Astrocyte (in vitro differentiated cells and primary cell): Measurements from ENCODE around the gene WDR59. TPM values are rescaled to one million over a fixed set of nuclear protein-coding genes. Genes with fewer than 3 reads are reported as not detected.
"Not testable (repeated sequence)": the region's sequence is repeated elsewhere in the genome, so short reads cannot be mapped to it uniquely, and the experiment has no call there.

Experiments used
- DNase-seq: peaks from one replicate; pipeline ENCODE4 v3.0.0-alpha.2; 2010; ENCODE audit warnings: low read depth
- FAIRE-seq: peaks from 2 replicates; lab custom pipeline; 2011; peaks lifted over from hg19 to GRCh38; lab: Jason Lieb, UNC
- H2AFZ ChIP-seq: 2 replicates; pipeline ENCODE4 v1.6.0; 2012; ENCODE audit warnings: low read depth, low read length, inconsistent platforms
- H3K27ac ChIP-seq: 2 replicates; pipeline ENCODE4 v1.5.1; 2011; ENCODE audit warnings: low read depth, low read length, inconsistent platforms
- H3K27me3 ChIP-seq: 2 replicates; pipeline ENCODE4 v1.6.0; 2011; ENCODE audit warnings: low read length, inconsistent platforms; ENCODE audit not compliant: insufficient read depth
- H3K36me3 ChIP-seq: 2 replicates; pipeline ENCODE4 v1.5.1; 2011; ENCODE audit warnings: low read length, inconsistent platforms; ENCODE audit not compliant: insufficient read depth
- H3K4me1 ChIP-seq: 2 replicates; pipeline ENCODE4 v1.5.1; 2011; ENCODE audit warnings: low read length, inconsistent platforms; ENCODE audit not compliant: insufficient read depth
- H3K4me2 ChIP-seq: 2 replicates; pipeline ENCODE4 v1.6.0; 2012; ENCODE audit warnings: low read length, inconsistent platforms
- H3K4me3 ChIP-seq: 2 replicates; pipeline ENCODE4 v1.5.1; 2011; ENCODE audit warnings: low read depth, mild to moderate bottlenecking, low read length, inconsistent platforms; ENCODE audit not compliant: insufficient read depth
- H3K79me2 ChIP-seq: 2 replicates; pipeline ENCODE4 v1.6.0; 2012; ENCODE audit warnings: mild to moderate bottlenecking, low read length, inconsistent platforms; ENCODE audit not compliant: insufficient read depth
- H3K9ac ChIP-seq: 2 replicates; pipeline ENCODE4 v1.6.0; 2012; ENCODE audit warnings: mild to moderate bottlenecking, low read length, inconsistent platforms
- H3K9me3 ChIP-seq: 2 replicates; pipeline ENCODE4 v1.5.1; 2012; ENCODE audit warnings: low read depth, mild to moderate bottlenecking, low read length, inconsistent platforms; ENCODE audit not compliant: insufficient read depth
- H4K20me1 ChIP-seq: 2 replicates; pipeline ENCODE4 v1.6.0; 2012; ENCODE audit warnings: low read length, inconsistent platforms; ENCODE audit not compliant: insufficient read depth
- H3K27ac Mint-ChIP-seq: one replicate; pipeline ENCODE4 v1.8.0; 2021; ENCODE audit warnings: mild to moderate bottlenecking, mixed read lengths; ENCODE audit not compliant: unreplicated experiment
- H3K27me3 Mint-ChIP-seq: one replicate; pipeline ENCODE4 v1.8.0; 2021; ENCODE audit warnings: low read depth, mixed read lengths; ENCODE audit not compliant: unreplicated experiment
- H3K36me3 Mint-ChIP-seq: one replicate; pipeline ENCODE4 v1.8.0; 2021; ENCODE audit warnings: low read depth, mixed read lengths; ENCODE audit not compliant: unreplicated experiment
- H3K4me1 Mint-ChIP-seq: one replicate; pipeline ENCODE4 v1.8.0; 2021; ENCODE audit warnings: low read depth, mixed read lengths; ENCODE audit not compliant: unreplicated experiment
- H3K4me3 Mint-ChIP-seq: one replicate; pipeline ENCODE4 v1.8.0; 2021; ENCODE audit warnings: mild to moderate bottlenecking, moderate library complexity, mixed read lengths; ENCODE audit not compliant: unreplicated experiment
- H3K9me3 Mint-ChIP-seq: one replicate; pipeline ENCODE4 v1.8.0; 2021; ENCODE audit warnings: mild to moderate bottlenecking, mixed read lengths; ENCODE audit not compliant: unreplicated experiment
- CTCF ChIP-seq: IDR thresholded peaks from 2 replicates; pipeline ENCODE4 v1.5.1; 2011; ENCODE audit warnings: low read depth, mild to moderate bottlenecking, inconsistent platforms, low read length, moderate library complexity; ENCODE audit not compliant: insufficient read depth
- EZH2 ChIP-seq: IDR thresholded peaks from 2 replicates; pipeline ENCODE4 v1.6.1; 2012; ENCODE audit warnings: mild to moderate bottlenecking, low read length, inconsistent platforms; ENCODE audit not compliant: insufficient read depth
- total RNA-seq: library from RNA; stranded (reverse); gene quantifications from 2 replicates; pipeline ENCODE4 v1.2.1, GENCODE V29; 2021

The WDR59 gene
- total RNA-seq, 1 donor from 2014 or later, result 63.8 TPM

- no peak overlapping the region for H3K9ac ChIP-seq
- H3K79me2 ChIP-seq, result no peaks in the 10 kb centered on the region
- DNase-seq, result no peak
- no peaks in the 10 kb centered on the region for H3K36me3 ChIP-seq
- H4K20me1 ChIP-seq, result no peaks in the 10 kb centered on the region
- H3K4me3 Mint-ChIP-seq, result no peak overlapping the region
- H3K36me3 Mint-ChIP-seq, result no peaks in the 10 kb centered on the region
- H3K27ac ChIP-seq, result no peak overlapping the region
- no peaks in the 10 kb centered on the region for H3K9me3 ChIP-seq
- no peak overlapping the region for H3K4me3 ChIP-seq
- H3K4me1 ChIP-seq, result no peaks in the 10 kb centered on the region
- no peak overlapping the region for H2AFZ ChIP-seq
- TF ChIP-seq CTCF, result no peak
- no peak for TF ChIP-seq EZH2
- no peak overlapping the region for H3K4me2 ChIP-seq
- peaks cover 8% of the 10 kb centered on the region for H3K27me3 Mint-ChIP-seq
- H3K4me1 Mint-ChIP-seq, result peaks cover 7% of the 10 kb centered on the region
- no peaks in the 10 kb centered on the region for H3K9me3 Mint-ChIP-seq
- no peaks in the 10 kb centered on the region for H3K27me3 ChIP-seq
- no peak for FAIRE-seq
- H3K27ac Mint-ChIP-seq, result no peak overlapping the region
These were observed 138.2 kb downstream of the WDR59 start for GRCh38 chr16:74846714-74847113.

- Histone ChIP-seq H3K27me3 (no peaks in the 10 kb centered on the region), H3K79me2 (no peaks in the 10 kb centered on the region), H2AFZ (no peak overlapping the region), H3K9ac (no peak overlapping the region), H3K4me1 (no peaks in the 10 kb centered on the region), H3K36me3 (no peaks in the 10 kb centered on the region), H3K4me3 (no peak overlapping the region), H3K9me3 (no peaks in the 10 kb centered on the region), H4K20me1 (no peaks in the 10 kb centered on the region), H3K27ac (no peak overlapping the region), H3K4me2 (no peak overlapping the region)
- no peak for TF ChIP-seq CTCF
- TF ChIP-seq EZH2, result no peak
- FAIRE-seq (no peak), DNase-seq (no peak)
- peaks cover 7% of the 10 kb centered on the region for H3K4me1 Mint-ChIP-seq
- no peak overlapping the region for H3K27ac Mint-ChIP-seq
- H3K4me3 Mint-ChIP-seq, result no peak overlapping the region
- H3K36me3 Mint-ChIP-seq, result no peaks in the 10 kb centered on the region
- no peaks in the 10 kb centered on the region for H3K9me3 Mint-ChIP-seq
- peaks cover 4% of the 10 kb centered on the region for H3K27me3 Mint-ChIP-seq
These were observed 140.6 kb downstream of the WDR59 start for GRCh38 chr16:74844041-74844980.

GRCh38 chr16:74843381-74844035, 141.4 kb downstream of the WDR59 start:
- not testable (repeated sequence) for H3K9me3 Mint-ChIP-seq

More at GRCh38 chr16:74843381-74844035, 141.4 kb downstream of the WDR59 start:
- not testable (repeated sequence) for H3K27ac ChIP-seq, H3K9me3 ChIP-seq, H3K4me3 Mint-ChIP-seq, H3K4me1 ChIP-seq, H4K20me1 ChIP-seq, H3K27me3 ChIP-seq, H2AFZ ChIP-seq, H3K79me2 ChIP-seq, H3K4me1 Mint-ChIP-seq, H3K27me3 Mint-ChIP-seq, H3K4me2 ChIP-seq, FAIRE-seq, H3K9ac ChIP-seq, H3K27ac Mint-ChIP-seq, H3K36me3 ChIP-seq, H3K4me3 ChIP-seq, H3K36me3 Mint-ChIP-seq, DNase-seq
